ENCODE data around the gene IGFBP3.

DNA sequence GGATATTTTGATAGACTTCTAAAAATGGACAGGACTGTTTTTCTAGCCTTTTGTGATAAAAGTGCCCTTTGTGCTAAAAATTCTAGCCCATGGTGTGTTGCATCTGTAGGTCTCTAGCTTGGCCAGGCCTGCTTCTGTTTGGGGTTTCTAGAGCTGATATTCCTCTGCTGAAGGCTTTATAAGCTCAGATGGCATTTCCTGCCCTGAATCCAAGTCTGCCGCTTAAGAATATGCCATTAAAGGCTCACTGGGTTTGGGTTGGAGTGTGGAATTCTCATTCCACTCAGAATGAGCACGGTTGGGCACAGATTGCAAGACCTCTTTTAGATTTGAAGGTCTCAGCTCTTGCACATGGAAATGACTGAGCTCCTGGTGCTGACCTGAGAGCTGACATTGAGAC, 49.4 kb upstream of the IGFBP3 start:
- TF ChIP-seq, protein P1, sequence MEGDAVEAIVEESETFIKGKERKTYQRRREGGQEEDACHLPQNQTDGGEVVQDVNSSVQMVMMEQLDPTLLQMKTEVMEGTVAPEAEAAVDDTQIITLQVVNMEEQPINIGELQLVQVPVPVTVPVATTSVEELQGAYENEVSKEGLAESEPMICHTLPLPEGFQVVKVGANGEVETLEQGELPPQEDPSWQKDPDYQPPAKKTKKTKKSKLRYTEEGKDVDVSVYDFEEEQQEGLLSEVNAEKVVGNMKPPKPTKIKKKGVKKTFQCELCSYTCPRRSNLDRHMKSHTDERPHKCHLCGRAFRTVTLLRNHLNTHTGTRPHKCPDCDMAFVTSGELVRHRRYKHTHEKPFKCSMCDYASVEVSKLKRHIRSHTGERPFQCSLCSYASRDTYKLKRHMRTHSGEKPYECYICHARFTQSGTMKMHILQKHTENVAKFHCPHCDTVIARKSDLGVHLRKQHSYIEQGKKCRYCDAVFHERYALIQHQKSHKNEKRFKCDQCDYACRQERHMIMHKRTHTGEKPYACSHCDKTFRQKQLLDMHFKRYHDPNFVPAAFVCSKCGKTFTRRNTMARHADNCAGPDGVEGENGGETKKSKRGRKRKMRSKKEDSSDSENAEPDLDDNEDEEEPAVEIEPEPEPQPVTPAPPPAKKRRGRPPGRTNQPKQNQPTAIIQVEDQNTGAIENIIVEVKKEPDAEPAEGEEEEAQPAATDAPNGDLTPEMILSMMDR (IDR thresholded peaks at IDR 0.05; ENCODE audit: borderline replicate concordance, extremely low read depth, low read length, poor library complexity, severe bottlenecking) = no peak
- TF ChIP-seq EZH2 (IDR thresholded peaks at IDR 0.05; ENCODE audit: borderline replicate concordance, low read depth, low read length, severe bottlenecking) = no peak
